Amygdala (tissue), 56 donors: Measurements from ENCODE around the gene CAMK4.
"Not testable (repeated sequence)": the region's sequence is repeated elsewhere in the genome, so short reads cannot be mapped to it uniquely, and the experiment has no call there.

Source experiments
- DNase-seq, 56 donors: peaks; one replicate each; lab custom pipeline; 2025; lab: John Stamatoyannopoulos, UW

The CAMK4 gene

DNA sequence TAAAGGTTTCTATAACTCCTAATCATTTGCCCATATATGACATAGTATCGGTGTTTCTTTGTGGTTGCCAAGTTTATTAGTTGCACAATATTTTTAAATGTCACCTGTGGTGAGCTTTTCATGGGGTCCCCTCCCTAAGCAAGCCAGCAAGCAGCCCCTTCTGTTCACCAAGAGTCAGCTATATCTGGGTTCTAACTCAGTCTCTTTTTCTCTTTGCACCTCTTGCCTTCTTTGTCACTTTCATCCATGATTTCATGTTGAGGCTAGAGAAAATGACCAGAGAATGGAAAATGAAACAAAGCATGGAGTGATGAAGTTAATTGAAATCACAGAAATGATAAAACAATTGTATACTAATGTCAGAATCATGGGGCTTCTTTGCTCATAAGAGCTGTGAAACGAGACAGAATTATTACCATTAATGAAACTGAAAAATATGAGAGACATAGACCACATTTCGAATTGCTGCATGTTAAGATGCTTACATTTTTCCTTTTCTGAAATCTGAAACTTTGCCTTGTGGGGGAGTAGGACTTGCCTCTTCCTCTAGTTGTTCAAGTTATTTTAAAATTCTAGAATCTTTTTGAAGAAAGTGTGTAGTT lies 75.7 kb downstream of the CAMK4 start:
- no peak for DNase-seq

DNA sequence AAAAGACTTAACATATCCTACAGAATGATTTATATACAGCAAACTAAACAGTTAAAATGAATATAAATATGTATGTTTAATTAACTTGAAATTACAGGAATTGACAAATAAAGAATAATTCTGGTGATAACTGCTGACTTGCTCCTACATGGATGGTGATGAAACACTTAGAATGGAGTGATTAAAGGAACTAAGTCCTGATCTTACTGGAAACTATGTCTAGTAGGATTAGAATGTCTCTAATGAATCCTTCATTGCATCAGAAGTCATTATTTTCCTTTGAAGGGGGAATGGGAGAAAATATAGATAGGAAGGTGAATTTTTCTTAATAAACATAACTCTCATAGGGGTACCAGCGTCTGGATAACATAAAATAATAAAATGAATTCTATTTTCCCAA lies 77.1 kb downstream of the CAMK4 start:
- DNase-seq: no peak

DNA sequence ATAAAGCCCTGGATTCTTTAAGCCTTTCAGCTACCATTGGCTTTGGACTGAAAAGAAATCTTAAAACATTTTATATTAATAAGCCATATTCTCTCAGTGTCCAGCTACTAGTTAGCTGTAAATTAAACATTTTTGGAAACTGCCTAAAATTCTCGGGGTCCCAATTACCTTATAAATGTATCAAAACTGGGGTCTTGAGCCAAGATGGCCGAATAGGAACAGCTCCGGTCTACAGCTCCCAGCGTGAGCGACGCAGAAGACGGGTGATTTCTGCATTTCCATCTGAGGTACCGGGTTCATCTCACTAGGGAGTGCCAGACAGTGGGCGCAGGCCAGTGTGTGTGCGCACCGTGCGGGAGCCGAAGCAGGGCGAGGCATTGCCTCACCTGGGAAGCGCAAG lies 77.9 kb downstream of the CAMK4 start:
- not testable (repeated sequence) for DNase-seq

DNA sequence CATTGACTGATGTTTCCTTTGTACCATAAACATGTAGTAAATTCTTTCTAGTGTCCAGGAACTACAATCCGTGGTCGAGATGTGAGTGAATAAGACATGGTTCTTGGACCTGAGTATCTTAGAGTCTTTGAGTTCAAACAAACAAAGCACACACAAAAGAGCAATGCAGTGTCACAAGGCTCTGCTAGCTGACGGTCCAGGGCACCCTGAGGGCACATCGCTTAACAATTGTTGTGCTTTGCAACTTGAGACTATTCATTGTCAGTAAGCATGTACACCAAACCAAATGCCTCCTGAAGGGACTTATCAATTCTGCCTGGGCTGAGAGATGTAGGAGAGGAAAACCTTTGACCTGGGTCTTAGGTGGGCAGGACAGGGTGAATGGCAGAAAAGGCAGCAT lies 84.8 kb downstream of the CAMK4 start:
- DNase-seq: no peak

DNA sequence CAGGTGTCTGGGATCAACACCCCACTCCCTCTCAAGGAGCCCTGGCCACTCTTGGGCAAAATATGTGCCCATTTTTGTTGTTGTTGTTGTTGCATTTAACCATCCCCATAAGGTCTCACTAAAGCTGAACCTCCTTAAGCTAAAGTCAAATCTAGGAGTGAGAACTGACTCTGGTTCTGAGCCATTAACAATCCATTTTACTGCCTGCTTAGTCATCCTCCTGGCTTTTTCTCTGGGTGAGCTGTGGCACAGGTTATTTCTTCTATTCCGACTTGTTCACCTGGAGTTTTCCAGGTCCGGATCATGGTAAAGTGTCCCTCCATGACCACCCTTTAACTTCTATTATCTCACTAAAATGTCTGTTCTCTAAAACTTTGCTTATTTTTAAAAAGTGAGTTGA lies 85.2 kb downstream of the CAMK4 start:
- no peak for DNase-seq

DNA sequence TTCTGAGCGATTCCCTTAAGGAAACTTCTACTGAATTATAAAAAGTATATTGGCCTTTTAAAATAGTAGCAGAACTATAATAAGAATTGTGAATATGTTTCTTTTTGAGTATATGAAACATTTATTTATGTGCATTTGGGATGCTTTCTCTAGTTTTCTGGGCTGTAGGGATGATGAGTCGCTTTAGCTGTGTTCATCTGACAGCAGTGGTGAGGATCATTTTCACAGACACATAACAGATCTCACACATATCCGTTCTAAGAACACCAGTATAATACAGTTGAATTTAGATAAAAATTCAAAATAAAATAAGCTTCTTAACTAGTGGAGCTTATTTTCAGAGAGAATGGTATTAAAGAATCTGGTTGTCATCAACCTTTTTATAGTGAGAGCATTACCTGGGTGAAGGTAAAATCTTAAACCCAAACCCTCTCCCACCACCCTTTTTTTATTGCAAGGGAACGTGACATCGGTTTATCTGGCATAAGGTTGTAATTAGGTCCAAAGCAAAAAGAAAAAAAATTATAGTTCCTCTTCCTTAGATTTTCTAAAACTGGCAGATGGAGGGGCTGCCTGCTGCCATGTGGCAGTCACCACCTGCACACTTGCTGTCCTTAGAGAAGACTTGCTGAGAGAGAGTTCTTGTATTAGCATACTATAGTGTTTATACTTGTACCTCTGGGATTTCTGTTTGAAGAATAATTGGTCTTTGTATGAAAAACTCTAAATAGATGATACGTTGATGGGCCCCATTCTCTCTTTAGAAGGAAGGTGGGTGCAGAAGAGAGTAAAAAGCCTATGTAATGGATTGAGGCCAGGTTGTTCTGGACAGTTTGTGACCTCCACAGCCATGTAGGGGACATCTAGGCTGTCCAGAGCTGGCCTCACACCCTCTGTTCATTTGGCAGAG lies 86.8 kb downstream of the CAMK4 start:
- DNase-seq: no peak

DNA sequence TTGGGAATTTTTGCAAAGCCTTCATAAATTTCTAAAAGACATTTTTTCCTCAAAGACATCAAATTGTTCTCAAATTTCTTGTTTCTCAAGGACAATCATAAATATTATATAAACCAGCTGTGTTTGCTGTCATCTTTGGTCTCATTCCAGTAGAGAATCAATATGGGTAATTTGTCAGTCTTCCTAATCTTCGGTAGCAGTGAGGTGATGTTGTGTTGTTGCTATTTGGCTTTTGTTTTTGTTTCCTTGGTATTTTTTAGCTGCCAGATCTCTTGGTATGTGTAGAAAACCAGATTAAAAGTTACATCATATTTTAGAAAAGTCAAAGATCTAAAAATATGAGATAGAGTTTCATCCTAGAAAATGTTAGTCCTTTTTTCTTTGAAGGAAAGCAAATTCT lies 87.5 kb downstream of the CAMK4 start:
- DNase-seq: no peak

DNA sequence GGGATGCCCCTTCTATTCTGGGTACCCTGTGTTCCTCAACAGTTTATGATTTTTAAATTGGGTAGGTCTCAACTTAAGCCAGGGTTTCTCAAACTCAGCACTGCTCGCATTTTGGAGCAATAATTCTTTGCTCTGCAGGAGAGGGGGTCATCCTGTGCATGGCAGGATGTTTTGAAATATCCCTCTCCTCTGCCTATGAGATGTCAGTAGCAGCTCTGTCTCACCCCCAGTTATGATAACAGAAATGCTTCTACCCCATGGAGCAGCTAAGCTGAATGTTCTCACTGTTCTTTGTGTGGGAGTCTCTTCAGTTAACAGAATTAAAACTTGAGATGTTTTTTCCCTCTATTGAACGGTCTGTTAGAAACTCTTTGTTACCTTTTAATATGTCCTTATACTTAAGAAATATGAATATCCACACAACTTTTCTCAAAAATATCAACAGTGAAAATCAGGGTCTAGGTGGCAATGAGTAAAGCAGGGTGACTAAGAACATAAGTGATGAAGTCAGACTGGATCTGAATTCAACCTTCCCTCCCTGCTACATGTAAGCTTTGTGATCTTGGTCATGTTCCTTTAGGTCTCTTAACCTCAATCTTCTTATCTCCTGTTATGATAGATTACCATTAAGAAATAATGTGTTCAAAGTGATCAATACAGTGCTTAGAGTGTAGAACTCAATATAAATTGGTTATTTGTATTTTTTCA lies 89.0 kb downstream of the CAMK4 start:
- DNase-seq: no peak

DNA sequence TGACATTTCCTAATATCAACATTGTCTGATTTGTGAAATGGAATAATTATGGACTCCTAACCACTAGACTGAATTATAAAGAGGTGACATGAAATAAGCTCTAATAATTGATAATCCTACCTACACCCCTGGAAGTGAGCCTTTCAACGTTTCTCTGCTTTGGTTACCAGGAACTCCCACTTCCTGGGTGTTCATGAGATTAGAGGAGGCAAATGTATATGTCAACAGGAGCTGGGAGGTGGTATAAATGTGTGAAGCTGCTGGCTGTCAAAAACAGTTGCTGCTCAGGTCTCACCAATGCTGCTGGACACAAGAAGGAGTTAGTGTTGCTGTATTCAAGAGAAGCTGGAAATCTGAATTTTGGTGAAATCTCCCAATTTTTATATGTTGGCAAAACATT lies 96.8 kb downstream of the CAMK4 start:
- DNase-seq: no peak

DNA sequence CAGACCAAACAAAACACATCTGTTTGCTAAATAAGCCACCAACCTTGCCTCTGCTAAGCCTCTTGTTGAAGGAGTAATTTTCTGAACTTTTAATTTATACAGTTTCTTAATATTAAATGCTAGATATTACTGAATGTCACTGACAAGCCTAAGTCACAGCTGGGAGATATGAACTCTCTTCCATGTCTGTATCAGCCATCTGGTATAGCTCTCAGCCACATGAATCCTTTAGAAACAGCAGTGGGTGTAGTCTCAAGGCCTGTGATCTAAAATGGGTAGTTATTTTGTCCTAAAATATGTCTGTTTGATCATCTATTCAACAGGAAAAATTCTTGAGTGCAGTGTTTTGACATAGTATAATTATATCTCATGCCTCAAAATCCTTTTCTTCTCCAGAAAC lies 97.2 kb downstream of the CAMK4 start:
- DNase-seq: no peak

DNA sequence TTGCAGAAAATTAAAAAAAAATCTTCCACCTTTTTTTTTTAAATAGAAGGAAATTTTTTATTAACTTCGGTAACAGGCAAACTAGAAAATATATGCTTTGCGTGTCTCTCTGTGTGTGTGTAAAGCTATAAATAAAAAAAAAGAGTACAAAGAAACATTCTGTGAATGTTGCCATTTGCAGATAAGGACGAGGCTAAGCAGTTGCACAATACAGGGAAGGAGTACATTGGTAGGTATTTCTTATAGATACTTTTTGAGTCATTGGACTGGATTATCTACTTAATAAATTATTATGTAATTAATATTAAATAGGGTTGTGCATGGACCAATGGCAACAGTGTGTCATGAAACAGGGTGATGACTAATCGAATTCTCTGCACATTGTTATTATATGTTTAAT lies 102.4 kb downstream of the CAMK4 start:
- no peak for DNase-seq

DNA sequence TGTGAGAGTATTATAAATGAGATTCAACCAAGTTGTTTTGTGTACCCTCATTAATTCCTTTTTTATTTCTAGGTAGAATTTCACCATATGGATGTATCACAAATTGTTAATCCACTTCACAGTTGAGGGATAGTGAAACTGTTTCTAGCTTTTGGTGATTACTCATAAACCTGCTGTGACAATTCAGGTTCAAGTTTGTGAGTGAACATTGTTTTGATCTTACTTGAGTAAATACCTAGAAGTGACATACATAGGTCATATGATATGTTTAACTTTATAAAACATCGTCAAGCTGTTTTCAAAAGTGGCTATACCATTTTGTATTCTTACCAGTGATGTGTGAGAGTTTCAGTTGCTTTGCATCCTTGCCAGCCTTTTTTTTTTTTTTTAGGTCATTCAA lies 112.9 kb downstream of the CAMK4 start:
- no peak for DNase-seq

DNA sequence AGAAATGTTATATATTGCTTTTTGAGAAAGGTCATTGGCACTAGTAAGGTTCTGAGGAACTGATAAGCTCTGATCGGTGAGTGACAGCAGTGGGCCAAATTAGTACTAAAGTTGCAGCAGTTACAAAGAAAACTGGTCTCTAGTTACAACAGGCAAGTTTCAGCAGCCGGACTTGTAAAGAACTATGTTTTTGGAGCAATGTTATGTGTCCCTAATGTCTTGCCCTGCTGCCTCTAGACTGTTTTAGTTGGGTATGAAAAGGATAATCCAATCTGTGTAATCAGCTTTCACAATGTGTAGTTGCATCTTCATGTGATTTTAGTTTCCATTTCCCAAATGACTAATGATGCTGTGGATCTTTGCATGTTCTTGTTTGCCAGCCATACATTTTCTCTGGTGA lies 113.5 kb downstream of the CAMK4 start:
- DNase-seq: no peak

DNA sequence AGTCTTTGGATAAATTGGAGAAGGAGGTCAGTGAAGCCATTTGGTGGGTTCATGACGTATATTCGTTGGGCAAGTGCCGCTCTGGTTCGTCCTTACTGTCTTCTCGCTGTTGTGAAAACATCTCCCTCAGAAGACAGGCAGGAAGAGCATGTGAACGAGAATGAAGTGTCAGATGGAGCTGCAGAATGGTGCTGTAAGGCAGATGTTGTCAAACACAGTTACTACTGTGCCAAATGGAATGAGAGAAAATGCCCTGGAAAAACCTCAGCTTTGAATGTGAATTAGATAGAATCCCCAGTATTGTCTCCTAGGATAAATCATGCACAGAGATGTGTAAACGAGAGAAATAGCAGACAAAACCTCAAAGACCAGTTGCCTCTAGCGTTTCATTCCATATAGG lies 121.5 kb downstream of the CAMK4 start:
- no peak for DNase-seq

DNA sequence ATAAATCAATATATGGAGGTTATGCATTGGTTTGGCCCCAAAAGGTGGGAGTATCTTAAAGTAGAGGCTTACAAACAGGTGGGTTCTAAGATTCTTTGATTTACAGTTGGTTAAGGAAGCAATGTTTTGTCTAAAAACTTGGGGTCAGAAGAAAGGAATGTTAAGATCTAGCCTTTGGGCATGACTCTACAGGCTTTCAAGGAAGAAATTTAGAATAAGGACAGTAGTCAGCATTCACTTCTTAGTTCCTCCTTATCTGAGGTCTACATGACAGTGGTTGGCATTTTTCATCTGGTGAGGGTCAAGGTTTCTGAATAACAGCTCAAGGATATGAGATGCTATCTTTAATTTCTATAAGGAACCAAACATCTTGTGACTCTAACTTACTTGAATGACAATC lies 122.8 kb downstream of the CAMK4 start:
- DNase-seq: no peak

DNA sequence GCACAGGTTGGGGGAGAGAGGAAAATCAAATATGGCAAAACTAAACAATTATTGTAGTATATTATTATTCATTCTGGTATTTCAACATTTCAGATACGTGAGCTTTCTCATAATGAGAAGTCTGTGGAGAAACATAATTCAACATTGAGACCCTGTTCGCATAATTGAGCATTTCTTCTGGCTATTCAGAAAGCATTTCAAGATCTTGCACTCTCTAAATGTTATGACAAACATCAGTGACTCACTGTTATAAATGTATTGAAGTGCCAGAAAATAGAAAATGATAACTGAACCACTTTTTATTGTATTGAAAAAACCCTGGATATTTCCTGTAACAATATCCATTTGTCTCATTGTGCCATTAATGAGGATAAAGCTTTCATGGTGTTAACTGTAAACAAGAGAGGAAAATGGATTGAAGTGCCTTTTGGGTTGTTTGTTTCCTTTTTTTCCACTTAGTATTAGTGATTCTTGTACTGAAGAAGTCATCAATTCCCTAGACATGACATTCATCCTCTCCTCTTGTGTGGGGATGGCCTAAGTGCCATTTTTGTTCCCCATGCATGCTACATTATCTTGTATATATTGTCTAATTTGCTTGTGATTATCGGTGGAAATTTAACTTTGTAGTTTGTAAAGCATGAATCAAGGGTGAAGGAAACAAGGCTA lies 124.6 kb downstream of the CAMK4 start:
- no peak for DNase-seq

DNA sequence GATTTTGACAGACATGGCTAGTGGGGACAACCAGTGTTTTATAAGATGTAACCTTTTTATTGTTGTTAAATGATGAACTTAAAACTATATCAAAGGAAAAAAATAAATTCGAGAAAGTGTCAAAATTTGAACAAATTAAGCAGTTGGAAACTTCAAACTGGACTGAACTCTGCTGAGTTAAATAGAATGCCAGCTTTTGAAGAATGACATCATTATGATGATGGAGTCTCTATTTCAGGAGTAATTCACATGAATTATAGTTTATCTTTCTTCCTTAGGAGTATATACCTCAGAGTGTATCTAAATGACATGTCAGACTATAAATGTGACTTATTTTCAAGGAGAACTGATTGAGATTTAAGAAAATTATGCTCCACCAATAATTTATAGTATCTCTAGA lies 125.2 kb downstream of the CAMK4 start:
- no peak for DNase-seq

DNA sequence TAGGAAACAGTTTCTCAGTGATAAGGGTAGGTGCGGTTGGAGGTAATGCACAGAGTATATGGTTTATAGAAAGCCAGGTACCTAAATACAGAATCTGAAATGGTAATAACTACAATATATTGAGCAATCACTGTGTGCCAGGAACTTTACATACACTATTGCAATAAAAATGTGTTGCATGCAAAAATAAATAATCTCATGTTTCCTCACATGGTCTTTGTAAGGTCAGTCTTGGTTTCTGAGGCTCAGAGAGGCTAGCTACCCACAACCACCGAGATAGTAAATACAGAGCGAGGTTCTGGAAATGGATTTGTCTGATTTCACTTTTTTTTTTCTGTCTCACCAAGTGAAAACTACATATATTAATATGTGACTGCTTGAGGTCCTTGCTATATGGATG lies 128.9 kb downstream of the CAMK4 start:
- DNase-seq: no peak

DNA sequence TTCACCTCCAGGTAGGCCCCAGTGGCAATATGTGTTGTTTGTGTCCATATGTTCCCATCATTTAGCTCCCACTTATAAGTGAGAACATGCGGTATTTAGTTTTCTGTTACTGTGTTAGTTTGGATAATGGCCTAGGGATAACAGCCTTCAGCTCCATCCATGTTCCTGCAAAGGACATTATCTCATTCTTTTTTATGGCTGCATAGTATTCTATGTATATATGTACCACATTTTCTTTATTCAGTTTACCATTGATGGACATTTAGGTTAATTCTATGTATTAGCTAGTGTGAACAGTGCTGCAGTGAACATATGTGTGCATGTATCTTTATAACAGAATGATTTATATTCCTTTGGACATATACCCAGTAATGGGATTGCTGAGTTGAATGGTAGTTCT lies 134.5 kb downstream of the CAMK4 start:
- DNase-seq: not testable (repeated sequence)

DNA sequence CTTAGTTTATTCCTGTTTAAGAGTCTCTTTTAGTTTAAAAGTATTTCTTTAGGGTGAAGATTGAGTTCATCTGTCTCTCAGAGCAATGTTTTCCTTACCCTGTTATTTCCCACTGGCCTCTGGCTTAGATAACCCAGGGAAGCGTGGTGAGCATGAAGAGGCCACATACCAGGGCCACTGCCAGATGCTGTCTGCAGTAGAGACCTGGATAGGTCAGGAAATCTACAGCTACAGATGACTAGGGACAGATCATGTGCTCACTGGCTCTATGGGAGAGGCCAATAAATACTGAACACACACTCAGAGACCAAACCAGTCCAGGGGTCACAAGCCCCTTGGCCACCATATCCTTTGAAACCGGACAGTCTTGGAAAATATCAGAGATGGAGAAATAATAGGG lies 136.0 kb downstream of the CAMK4 start:
- no peak for DNase-seq

DNA sequence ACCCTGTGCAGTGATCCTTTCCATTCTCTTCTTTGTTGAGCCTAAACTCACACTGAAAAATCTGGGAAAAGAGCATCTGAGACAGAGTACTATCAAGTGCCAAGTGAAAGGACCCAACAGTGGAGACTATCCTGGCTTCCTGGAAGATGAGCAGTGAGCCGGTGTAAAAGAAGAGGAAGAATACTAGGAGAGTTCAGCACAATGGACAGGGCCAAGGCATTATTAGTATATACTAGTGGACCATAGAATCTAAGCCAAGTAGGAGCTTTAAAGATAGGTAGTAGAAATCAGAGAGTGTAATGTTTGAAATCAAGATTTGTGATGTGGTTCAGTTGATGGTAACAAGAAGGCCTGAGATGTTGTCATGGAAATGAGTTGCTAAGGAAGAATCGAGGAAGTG lies 140.8 kb downstream of the CAMK4 start:
- no peak for DNase-seq
